SU-DHL-6 (cell line): Measurements from ENCODE around the gene PRKN.

ENCODE experiments used
- H2AFZ ChIP-seq: fragments of 200-600 bp; sonication (generic); 2 replicates; pipeline ENCODE4 v1.6.1; 2014; ENCODE audit warnings: low read depth, mild to moderate bottlenecking, moderate library complexity, mixed read lengths, antibody characterized with exemption, low read length; ENCODE audit not compliant: severe bottlenecking
- H3F3A ChIP-seq: fragments of 200-600 bp; shearing (Covaris generic); 2 replicates; pipeline ENCODE4 v1.6.0; 2016; ENCODE audit warnings: antibody characterized with exemption, mild to moderate bottlenecking; ENCODE audit not compliant: insufficient read depth
- H3K27ac ChIP-seq: fragments of 200-600 bp; sonication (generic); 2 replicates; pipeline ENCODE4 v1.5.1; 2016; ENCODE audit warnings: low read depth, mild to moderate bottlenecking, low read length, moderate library complexity, mixed read lengths
- H3K27me3 ChIP-seq: fragments of 200-600 bp; sonication (generic), shearing (Covaris generic); 2 replicates; pipeline ENCODE4 v1.6.0; 2014; ENCODE audit warnings: mild to moderate bottlenecking, low read length
- H3K36me3 ChIP-seq: fragments of 200-600 bp; sonication (generic); 2 replicates; pipeline ENCODE4 v1.6.1; 2014; ENCODE audit warnings: mild to moderate bottlenecking, low read length, mixed read lengths
- H3K4me2 ChIP-seq: fragments of 300-600, 200-600 bp; shearing (Covaris generic), sonication (generic); 2 replicates; pipeline ENCODE4 v1.6.0; 2014; ENCODE audit warnings: low read length, low read depth, mild to moderate bottlenecking; ENCODE audit not compliant: poor library complexity, severe bottlenecking
- H3K4me3 ChIP-seq: fragments of 200-600 bp; sonication (generic); 2 replicates; pipeline ENCODE4 v1.5.1; 2014; ENCODE audit warnings: antibody characterized with exemption, low read length, mild to moderate bottlenecking, mixed read lengths; ENCODE audit not compliant: insufficient read depth, poor library complexity, severe bottlenecking
- H3K79me2 ChIP-seq: fragments of 200-600 bp; sonication (generic); 2 replicates; pipeline ENCODE4 v1.6.1; 2014; ENCODE audit warnings: mild to moderate bottlenecking, low read length, moderate library complexity; ENCODE audit not compliant: insufficient read depth
- H3K9ac ChIP-seq: fragments of 200-600 bp; sonication (generic); 2 replicates; pipeline ENCODE4 v1.7.0; 2014; ENCODE audit warnings: mild to moderate bottlenecking, low read length
- H3K9me2 ChIP-seq: fragments of 200-600 bp; sonication (generic); replicated peaks from 2 replicates; pipeline ENCODE4 v1.6.1; 2014; ENCODE audit warnings: low read length; ENCODE audit not compliant: insufficient read depth
- H3K9me3 ChIP-seq: fragments of 200-600 bp; sonication (generic); 2 replicates; pipeline ENCODE4 v1.6.1; 2014; ENCODE audit warnings: low read length, mixed read lengths; ENCODE audit not compliant: insufficient read depth
- H4K20me1 ChIP-seq: fragments of 200-600 bp; sonication (generic); 2 replicates; pipeline ENCODE4 v1.6.1; 2014; ENCODE audit warnings: low read depth, mild to moderate bottlenecking, antibody characterized with exemption, low read length, moderate library complexity, mixed read lengths
- CTCF ChIP-seq: fragments of 200-600 bp; sonication (generic); IDR thresholded peaks from one replicate; pipeline ENCODE4 v1.5.1; 2017; ENCODE audit warnings: antibody characterized with exemption, mild to moderate bottlenecking, low read length, moderate library complexity; ENCODE audit not compliant: insufficient read depth, poor library complexity, severe bottlenecking
- EZH2phosphoT487 ChIP-seq: fragments of 200-600 bp; sonication (generic), shearing (Covaris generic); conservative IDR thresholded peaks from 2 replicates; pipeline ENCODE4 v1.6.1; 2018; ENCODE audit warnings: mild to moderate bottlenecking, antibody characterized with exemption, low read length, moderate library complexity, mixed read lengths

Gene PRKN

GRCh38 chr6:162493917-162494316, 233.6 kb downstream of the PRKN start:
- no peak for TF ChIP-seq CTCF
- no peak for TF ChIP-seq EZH2phosphoT487
- Histone ChIP-seq H3K9ac (no peak overlapping the region), H3K27me3 (no peaks in the 10 kb centered on the region), H3K36me3 (no peaks in the 10 kb centered on the region), H3F3A (no peaks in the 10 kb centered on the region), H3K4me3 (no peak overlapping the region), H3K9me3 (no peaks in the 10 kb centered on the region), H3K79me2 (no peaks in the 10 kb centered on the region), H4K20me1 (no peaks in the 10 kb centered on the region), H3K27ac (no peak overlapping the region), H3K4me2 (no peak overlapping the region), H3K9me2 (no peaks in the 10 kb centered on the region), H2AFZ (no peak overlapping the region)

- no peak overlapping the region for H3K27ac ChIP-seq
- no peak overlapping the region for H3K4me2 ChIP-seq
- no peak overlapping the region for H2AFZ ChIP-seq
Observed at GRCh38 chr6:162491637-162492036, 235.9 kb downstream of the PRKN start.

GRCh38 chr6:162489101-162489976, 238.2 kb downstream of the PRKN start:
- no peaks in the 10 kb centered on the region for H3K36me3 ChIP-seq
- H2AFZ ChIP-seq = no peak overlapping the region
- H4K20me1 ChIP-seq = no peaks in the 10 kb centered on the region
- H3F3A ChIP-seq = no peaks in the 10 kb centered on the region
- no peak overlapping the region for H3K9ac ChIP-seq
- H3K4me2 ChIP-seq = no peak overlapping the region
- no peaks in the 10 kb centered on the region for H3K9me3 ChIP-seq
- no peak overlapping the region for H3K4me3 ChIP-seq
- no peaks in the 10 kb centered on the region for H3K27me3 ChIP-seq
- no peak overlapping the region for H3K27ac ChIP-seq
- no peaks in the 10 kb centered on the region for H3K9me2 ChIP-seq
- no peaks in the 10 kb centered on the region for H3K79me2 ChIP-seq
- no peak for TF ChIP-seq CTCF
- no peak for TF ChIP-seq EZH2phosphoT487

More at GRCh38 chr6:162491637-162492036, 235.9 kb downstream of the PRKN start:
- H3F3A ChIP-seq = no peaks in the 10 kb centered on the region
- no peaks in the 10 kb centered on the region for H3K79me2 ChIP-seq
- H3K9me2 ChIP-seq = no peaks in the 10 kb centered on the region
- H3K9me3 ChIP-seq = no peaks in the 10 kb centered on the region
- TF ChIP-seq EZH2phosphoT487 (no peak), CTCF (no peak)
- no peaks in the 10 kb centered on the region for H3K27me3 ChIP-seq
- no peaks in the 10 kb centered on the region for H4K20me1 ChIP-seq
- no peaks in the 10 kb centered on the region for H3K36me3 ChIP-seq
- no peak overlapping the region for H3K9ac ChIP-seq
- no peak overlapping the region for H3K4me3 ChIP-seq
